K562 (cell line): ENCODE results near the gene HPD. TPM values are rescaled to one million over a fixed set of nuclear protein-coding genes. Genes with fewer than 3 reads are reported as not detected.

ENCODE experiments used
- BDP1 ChIP-seq: IDR thresholded peaks from 3 replicates; pipeline ENCODE4 v1.6.1; 2011; ENCODE audit not compliant: insufficient read length, insufficient read depth
- CCNT2 ChIP-seq: IDR thresholded peaks from 2 replicates; pipeline ENCODE4 v1.6.1; 2011; ENCODE audit warnings: borderline replicate concordance, low read depth, mild to moderate bottlenecking, moderate library complexity, mixed read lengths, low read length; ENCODE audit not compliant: insufficient read length; ENCODE audit errors: extremely low read depth
- CHAMP1 ChIP-seq: fragments of 450-650 bp; IDR thresholded peaks from 2 replicates; pipeline ENCODE4 v1.6.1; 2016; ENCODE audit warnings: mild to moderate bottlenecking
- EZH2 ChIP-seq: IDR thresholded peaks from 2 replicates; pipeline ENCODE4 v1.6.1; 2012; ENCODE audit warnings: low read depth, mild to moderate bottlenecking, inconsistent platforms, low read length, borderline replicate concordance
- FIP1L1 ChIP-seq: fragments of 200-400 bp; formaldehyde crosslinking; IDR thresholded peaks from 2 replicates; pipeline ENCODE4 v1.6.1; 2018; ENCODE audit warnings: mild to moderate bottlenecking, low read depth, low read length; ENCODE audit not compliant: poor library complexity, severe bottlenecking
- RNF219 ChIP-seq: fragments of 250-450 bp; sonication (Bioruptor Pico); IDR thresholded peaks from 2 replicates; pipeline ENCODE4 v1.5.0; 2022; ENCODE audit warnings: mild to moderate bottlenecking
- SREBF1 ChIP-seq: fragments of 150-350 bp; IDR thresholded peaks from 2 replicates; pipeline ENCODE4 v1.6.1; 2014; ENCODE audit warnings: antibody characterized with exemption, low read depth, low read length, borderline replicate concordance
- STAT5B ChIP-seq: fragments of 250-450 bp; sonication (Bioruptor Pico); IDR thresholded peaks from 2 replicates; pipeline ENCODE4 v1.8.0; 2021; ENCODE audit warnings: mild to moderate bottlenecking, inconsistent platforms
- ZMIZ1 ChIP-seq, 2 experiments: fragments of 150-350 bp in 1 of 2; IDR thresholded peaks; 2 replicates each; pipeline ENCODE4 v1.6.1; 2012 to 2016; ENCODE audit warnings: low read depth in 2 of 2, low read length in 2 of 2, mild to moderate bottlenecking in 1 of 2, moderate library complexity in 1 of 2
- ZNF121 ChIP-seq: sonication (generic); formaldehyde crosslinking; conservative IDR thresholded peaks from 2 replicates; pipeline ENCODE4 v1.8.0; 2022; ENCODE audit warnings: missing genetic modification reagents
- ZNF140 ChIP-seq: fragments of 250-450 bp; sonication (Bioruptor Pico); IDR thresholded peaks from 2 replicates; pipeline ENCODE4 v1.8.0; 2021; ENCODE audit warnings: moderate library complexity, mild to moderate bottlenecking, inconsistent platforms
- ZNF174 ChIP-seq: fragments of 250-450 bp; sonication (Bioruptor Pico); IDR thresholded peaks from 2 replicates; pipeline ENCODE4 v1.4.0; 2020; ENCODE audit warnings: mild to moderate bottlenecking
- ZNF561 ChIP-seq: fragments of 450-650 bp; formaldehyde crosslinking; conservative IDR thresholded peaks from 2 replicates; pipeline ENCODE4 v1.4.0; 2020; ENCODE audit warnings: mild to moderate bottlenecking, moderate library complexity
- ZNF589 ChIP-seq: fragments of 200-800 bp; sonication (Bioruptor generic); IDR thresholded peaks from 2 replicates; pipeline ENCODE4 v1.6.1; 2016; ENCODE audit warnings: low read depth, missing genetic modification characterization, missing compliant biosample characterization
- ZNF764 ChIP-seq: fragments of 250-450 bp; sonication (Bioruptor Pico); IDR thresholded peaks from 2 replicates; pipeline ENCODE4 v1.4.0; 2020; ENCODE audit warnings: low read depth, mild to moderate bottlenecking, moderate library complexity
- polyA plus RNA-seq, 8 experiments: library from polyadenylated mRNA; depleted of rRNA in 4 of 8; stranded (reverse) in 5 of 8; unstranded in 3 of 8; fragments of >200 nt; fragmentation: Nextera tagmentation in 2 of 8; fragmentation: Illumina TruSeq in 1 of 8; extraction: Ambion mirVana in 2 of 8; extraction: Trizol in 1 of 8; gene quantifications; 2 replicates each; pipeline versions ENCODE4 v1.2.1 to v1.2.3, GENCODE V29; 2011 to 2014; ENCODE audit warnings: inconsistent platforms in 1 of 8, missing spikeins in 1 of 8
- total RNA-seq, 7 experiments: library from RNA; depleted of rRNA in 6 of 7; stranded (reverse); fragments of >200 nt in 6 of 7; fragmentation: Illumina TruSeq in 2 of 7; extraction: Trizol in 2 of 7; gene quantifications; 2 replicates each; pipeline versions ENCODE4 v1.2.1 to v1.2.3, GENCODE V29; 2011 to 2021; ENCODE audit warnings: low replicate concordance in 1 of 7

The HPD gene
- total and polyA plus RNA-seq, 9 of the 15 experiments (the other 6 are each of a cell fraction or from before 2014, with no cell fraction given): 0.06 to 0.29 (median 0.07) TPM; not detected in 4

- no peak for TF ChIP-seq ZNF561 (CRISPR knock-in tag)
- 0 out of 4 replicates have a peak, but pooled peaks of 1 of the 2 experiments have one; percentile 44 for TF ChIP-seq ZMIZ1 (IDR thresholded peaks at IDR 0.05; ENCODE audit: low read depth in 2 of 2, low read length in 2 of 2)
- TF ChIP-seq ZNF121 (CRISPR knock-in tag): no peak
- TF ChIP-seq SREBF1: no peak
- peak; percentile 17 for TF ChIP-seq FIP1L1
- TF ChIP-seq ZNF589 (CRISPR knock-in tag): peak; percentile 69; the same call in 1 of the 2 replicates
- no peak for TF ChIP-seq RNF219 (CRISPR knock-in tag)
- no peak for TF ChIP-seq STAT5B (CRISPR knock-in tag)
- TF ChIP-seq ZNF174 (CRISPR knock-in tag): no peak
- TF ChIP-seq CHAMP1: no peak
- TF ChIP-seq CCNT2: peak; percentile 64
- TF ChIP-seq ZNF140: no peak
- no peak for TF ChIP-seq BDP1
- TF ChIP-seq ZNF764: no peak
- TF ChIP-seq EZH2: no peak
Measured at GRCh38 chr12:121800694-121801594, 57.7 kb downstream of the HPD start (continued).
